ENCODE measurements around the gene HEPACAM.

HEPACAM gene

GRCh38 chr11:124899383-124900145 is 36.3 kb downstream of the HEPACAM start:
- Histone ChIP-seq H3K79me1 (ENCODE audit: low read length) (peaks cover 3% of the 10 kb centered on the region), H3K4me3 (ENCODE audit: low read depth, low read length) (no peak overlapping the region), H3K27ac (ENCODE audit: low read depth, low read length) (no peak overlapping the region), H4K91ac (ENCODE audit: low read depth, low read length) (no peak overlapping the region), H3K4me2 (ENCODE audit: low read length) (no peak overlapping the region), H3K18ac (ENCODE audit: low read length) (no peak overlapping the region), H2AFZ (ENCODE audit: insufficient read depth, low read length, poor library complexity) (no peak overlapping the region), H3K9me3 (ENCODE audit: insufficient read depth, low read depth, low read length) (peaks cover 2% of the 10 kb centered on the region), H3K36me3 (ENCODE audit: control insufficient read depth in 1 of 2, insufficient read depth in 2 of 2, low read length in 2 of 2) (no peaks in the 10 kb centered on the region), H2BK5ac (ENCODE audit: low read depth, low read length, poor library complexity) (no peak overlapping the region), H4K8ac (ENCODE audit: low read depth, low read length) (no peak overlapping the region), H3K14ac (ENCODE audit: low read length) (no peak overlapping the region), H3K4ac (ENCODE audit: low read depth, low read length) (no peak overlapping the region), H3K79me2 (ENCODE audit: control insufficient read depth, insufficient read depth, low read length, poor library complexity) (no peaks in the 10 kb centered on the region), H3K9ac (ENCODE audit: low read length) (no peak overlapping the region), H3K23ac (ENCODE audit: low read length) (no peak overlapping the region), H3K4me1 (ENCODE audit: control insufficient read depth in 1 of 2, insufficient read depth in 2 of 2, low read length in 2 of 2) (peaks cover 22 to 27% of the 10 kb centered on the region in 2 experiments), H2BK120ac (ENCODE audit: insufficient read depth, low read length, poor library complexity) (no peak overlapping the region), H4K12ac (ENCODE audit: low read depth, low read length) (no peak overlapping the region), H2BK12ac (ENCODE audit: low read length) (peak overlapping the region; percentile 8), H2AK5ac (ENCODE audit: low read length) (no peak overlapping the region), H3K27me3 (ENCODE audit: insufficient read depth, low read length) (no peaks in the 10 kb centered on the region)
- no CpG with 5 or more reads among the region's 6 CpGs for WGBS (ENCODE audit: extremely low coverage, insufficient coverage, insufficient read length)
- DNase-seq = no peak

- Histone ChIP-seq H3K79me2 (ENCODE audit: control insufficient read depth, insufficient read depth, low read length, poor library complexity) (no peaks in the 10 kb centered on the region), H3K27me3 (ENCODE audit: insufficient read depth, low read length) (no peaks in the 10 kb centered on the region), H2BK120ac (ENCODE audit: insufficient read depth, low read length, poor library complexity) (no peak overlapping the region), H3K4me2 (ENCODE audit: low read length) (no peak overlapping the region), H3K9me3 (ENCODE audit: insufficient read depth, low read depth, low read length) (peaks cover 2% of the 10 kb centered on the region), H3K23ac (ENCODE audit: low read length) (no peak overlapping the region), H3K79me1 (ENCODE audit: low read length) (peaks cover 3% of the 10 kb centered on the region), H3K9ac (ENCODE audit: low read length) (no peak overlapping the region), H2AFZ (ENCODE audit: insufficient read depth, low read length, poor library complexity) (no peak overlapping the region), H3K18ac (ENCODE audit: low read length) (no peak overlapping the region), H4K12ac (ENCODE audit: low read depth, low read length) (no peak overlapping the region), H3K14ac (ENCODE audit: low read length) (no peak overlapping the region), H3K27ac (ENCODE audit: low read depth, low read length) (no peak overlapping the region), H3K4me1 (ENCODE audit: control insufficient read depth in 1 of 2, insufficient read depth in 2 of 2, low read length in 2 of 2) (peaks cover 22 to 27% of the 10 kb centered on the region in 2 experiments), H3K36me3 (ENCODE audit: control insufficient read depth in 1 of 2, insufficient read depth in 2 of 2, low read length in 2 of 2) (no peaks in the 10 kb centered on the region), H2BK12ac (ENCODE audit: low read length) (no peak overlapping the region), H4K91ac (ENCODE audit: low read depth, low read length) (no peak overlapping the region), H3K4ac (ENCODE audit: low read depth, low read length) (no peak overlapping the region), H4K8ac (ENCODE audit: low read depth, low read length) (no peak overlapping the region), H2BK5ac (ENCODE audit: low read depth, low read length, poor library complexity) (no peak overlapping the region), H2AK5ac (ENCODE audit: low read length) (no peak overlapping the region), H3K4me3 (ENCODE audit: low read depth, low read length) (no peak overlapping the region)
- DNase-seq = no peak
- WGBS (ENCODE audit: extremely low coverage, insufficient coverage, insufficient read length) = no CpG with 5 or more reads among the region's 5 CpGs
Measured at GRCh38 chr11:124898711-124899110, 37.1 kb downstream of the HEPACAM start.

- H4K91ac ChIP-seq (ENCODE audit: low read depth, low read length) = no peak overlapping the region
- H3K36me3 ChIP-seq (ENCODE audit: control insufficient read depth in 1 of 2, insufficient read depth in 2 of 2, low read length in 2 of 2) = no peaks in the 10 kb centered on the region
- H2BK5ac ChIP-seq (ENCODE audit: low read depth, low read length, poor library complexity) = no peak overlapping the region
- H2AFZ ChIP-seq (ENCODE audit: insufficient read depth, low read length, poor library complexity) = no peak overlapping the region
- H3K4me3 ChIP-seq (ENCODE audit: low read depth, low read length) = no peak overlapping the region
- H3K79me2 ChIP-seq (ENCODE audit: control insufficient read depth, insufficient read depth, low read length, poor library complexity) = no peaks in the 10 kb centered on the region
- no peak overlapping the region for H3K9ac ChIP-seq (ENCODE audit: low read length)
- H3K79me1 ChIP-seq (ENCODE audit: low read length) = peaks cover 3% of the 10 kb centered on the region
- H2BK12ac ChIP-seq (ENCODE audit: low read length) = no peak overlapping the region
- H3K4me1 ChIP-seq (ENCODE audit: control insufficient read depth in 1 of 2, insufficient read depth in 2 of 2, low read length in 2 of 2) = peaks cover 22 to 27% of the 10 kb centered on the region in 2 experiments
- no peak overlapping the region for H4K12ac ChIP-seq (ENCODE audit: low read depth, low read length)
- no CpG with 5 or more reads among the region's 3 CpGs for WGBS (ENCODE audit: extremely low coverage, insufficient coverage, insufficient read length)
- H3K4me2 ChIP-seq (ENCODE audit: low read length) = no peak overlapping the region
- H2BK120ac ChIP-seq (ENCODE audit: insufficient read depth, low read length, poor library complexity) = no peak overlapping the region
- H3K27ac ChIP-seq (ENCODE audit: low read depth, low read length) = no peak overlapping the region
- no peak overlapping the region for H4K8ac ChIP-seq (ENCODE audit: low read depth, low read length)
- no peaks in the 10 kb centered on the region for H3K27me3 ChIP-seq (ENCODE audit: insufficient read depth, low read length)
- peaks cover 2% of the 10 kb centered on the region for H3K9me3 ChIP-seq (ENCODE audit: insufficient read depth, low read depth, low read length)
- H2AK5ac ChIP-seq (ENCODE audit: low read length) = no peak overlapping the region
- no peak overlapping the region for H3K23ac ChIP-seq (ENCODE audit: low read length)
- H3K18ac ChIP-seq (ENCODE audit: low read length) = no peak overlapping the region
- no peak for DNase-seq
- no peak overlapping the region for H3K4ac ChIP-seq (ENCODE audit: low read depth, low read length)
- no peak overlapping the region for H3K14ac ChIP-seq (ENCODE audit: low read length)
Measured at GRCh38 chr11:124898263-124898680, 37.6 kb downstream of the HEPACAM start.

GRCh38 chr11:124897674-124898262 is 38.1 kb downstream of the HEPACAM start, which contains the start of gene ROBO4:
ROBO4 (minus strand) TSS chr11:124897865; CDS start chr11:124897795, 70 bp downstream.
- H3K9ac ChIP-seq (ENCODE audit: low read length) = no peak within 1 kb of the TSS
- H4K8ac ChIP-seq (ENCODE audit: low read depth, low read length) = peak within 1 kb of the TSS; percentile 34
- peak within 1 kb of the TSS; percentile 15 for H2BK120ac ChIP-seq (ENCODE audit: insufficient read depth, low read length, poor library complexity)
- peak within 1 kb of the TSS; percentile 54 for H4K91ac ChIP-seq (ENCODE audit: low read depth, low read length)
- peaks cover 22 to 27% of the 10 kb centered on the region in 2 experiments for H3K4me1 ChIP-seq (ENCODE audit: control insufficient read depth in 1 of 2, insufficient read depth in 2 of 2, low read length in 2 of 2)
- no peak within 1 kb of the TSS for H2BK5ac ChIP-seq (ENCODE audit: low read depth, low read length, poor library complexity)
- H3K27me3 ChIP-seq (ENCODE audit: insufficient read depth, low read length) = no peaks in the 10 kb centered on the region
- no peak within 1 kb of the TSS for H2AFZ ChIP-seq (ENCODE audit: insufficient read depth, low read length, poor library complexity)
- H3K23ac ChIP-seq (ENCODE audit: low read length) = no peak within 1 kb of the TSS
- no peaks in the 10 kb centered on the region for H3K79me2 ChIP-seq (ENCODE audit: control insufficient read depth, insufficient read depth, low read length, poor library complexity)
- DNase-seq = no peak
- H2AK5ac ChIP-seq (ENCODE audit: low read length) = no peak within 1 kb of the TSS
- H3K4ac ChIP-seq (ENCODE audit: low read depth, low read length) = no peak within 1 kb of the TSS
- no peaks in the 10 kb centered on the region for H3K36me3 ChIP-seq (ENCODE audit: control insufficient read depth in 1 of 2, insufficient read depth in 2 of 2, low read length in 2 of 2)
- no peak within 1 kb of the TSS for H3K4me3 ChIP-seq (ENCODE audit: low read depth, low read length)
- no peak within 1 kb of the TSS for H3K27ac ChIP-seq (ENCODE audit: low read depth, low read length)
- H3K14ac ChIP-seq (ENCODE audit: low read length) = peak within 1 kb of the TSS; percentile 25
- H3K18ac ChIP-seq (ENCODE audit: low read length) = no peak within 1 kb of the TSS
- WGBS (ENCODE audit: extremely low coverage, insufficient coverage, insufficient read length) = no CpG with 5 or more reads among the region's 12 CpGs
- H2BK12ac ChIP-seq (ENCODE audit: low read length) = peak within 1 kb of the TSS; percentile 42
- peaks cover 2% of the 10 kb centered on the region for H3K9me3 ChIP-seq (ENCODE audit: insufficient read depth, low read depth, low read length)
- H4K12ac ChIP-seq (ENCODE audit: low read depth, low read length) = no peak within 1 kb of the TSS
- peaks cover 3% of the 10 kb centered on the region for H3K79me1 ChIP-seq (ENCODE audit: low read length)
- no peak within 1 kb of the TSS for H3K4me2 ChIP-seq (ENCODE audit: low read length)

Measured in trophoblast cell (in vitro differentiated cells and primary cell).